Neural cell (in vitro differentiated cells): ENCODE data around the gene TMEM253.

ENCODE experiments used
- CTCF ChIP-seq: fragments of 450-650 bp; IDR thresholded peaks from 2 replicates; pipeline ENCODE4 v1.5.1; 2014; ENCODE audit warnings: antibody characterized with exemption, mild to moderate bottlenecking, moderate library complexity; ENCODE audit not compliant: poor library complexity, severe bottlenecking
- EP300 ChIP-seq: fragments of 450-650 bp; conservative IDR thresholded peaks from 2 replicates; pipeline ENCODE4 v1.6.1; 2014; ENCODE audit warnings: antibody characterized with exemption, mild to moderate bottlenecking, moderate library complexity; ENCODE audit not compliant: poor library complexity, severe bottlenecking
- EZH2 ChIP-seq: fragments of 200-600, 300-800 bp; shearing (Covaris generic), sonication (generic); IDR thresholded peaks from 2 replicates; pipeline ENCODE4 v1.6.1; 2014; ENCODE audit warnings: antibody characterized with exemption, low read length, borderline replicate concordance, mild to moderate bottlenecking; ENCODE audit not compliant: insufficient read depth, poor library complexity, severe bottlenecking
- MXI1 ChIP-seq: fragments of 450-650 bp; conservative IDR thresholded peaks from 2 replicates; pipeline ENCODE4 v1.6.1; 2014; ENCODE audit warnings: antibody characterized with exemption, mild to moderate bottlenecking; ENCODE audit not compliant: poor library complexity, severe bottlenecking
- POLR2AphosphoS5 ChIP-seq: IDR thresholded peaks from 2 replicates; pipeline ENCODE4 v1.6.1; 2012
- RAD21 ChIP-seq: fragments of 450-650 bp; conservative IDR thresholded peaks from 2 replicates; pipeline ENCODE4 v1.6.1; 2014; ENCODE audit warnings: antibody characterized with exemption, mild to moderate bottlenecking, moderate library complexity
- REST ChIP-seq: IDR thresholded peaks from 2 replicates; pipeline ENCODE4 v1.6.1; 2012; ENCODE audit warnings: borderline replicate concordance
- SMC3 ChIP-seq: fragments of 450-650 bp; conservative IDR thresholded peaks from 2 replicates; pipeline ENCODE4 v1.6.1; 2014; ENCODE audit warnings: antibody characterized with exemption, mild to moderate bottlenecking, moderate library complexity; ENCODE audit not compliant: poor library complexity
- TAF1 ChIP-seq: IDR thresholded peaks from 2 replicates; pipeline ENCODE4 v1.6.1; 2012; ENCODE audit warnings: low read depth

GRCh38 chr14:21086908-21087293, 14.0 kb upstream of the TMEM253 start:
- no peak for TF ChIP-seq CTCF
- no peak for TF ChIP-seq EP300
- TF ChIP-seq EZH2, result no peak
- TF ChIP-seq TAF1, result no peak
- no peak for TF ChIP-seq POLR2AphosphoS5
- no peak for TF ChIP-seq RAD21
- TF ChIP-seq REST, result no peak
- no peak for TF ChIP-seq SMC3
- no peak for TF ChIP-seq MXI1
